A673 (cell line): ENCODE data around the gene RAB3C. TPM values are rescaled to one million over a fixed set of nuclear protein-coding genes. Genes with fewer than 3 reads are reported as not detected.

ENCODE experiments used
- BruUV-seq: library from RNA; stranded (reverse); fragments of 400-500 nt; replicated peaks from 2 replicates; lab custom pipeline; 2021; lab: Mats Ljungman, UMichigan
- CTCF ChIA-PET: fragments of 300-600 bp; sonication (Branson Sonifier 250); formaldehyde crosslinking; loops from one replicate; lab custom pipeline; 2022; ENCODE audit warnings: antibody characterized with exemption; lab: Charles Lee
- POLR2A ChIA-PET: fragments of 300-600 bp; sonication (Branson Sonifier 250); formaldehyde crosslinking; loops from one replicate; lab custom pipeline; 2022; ENCODE audit warnings: antibody characterized with exemption; ENCODE audit not compliant: low non-redundant PET; lab: Charles Lee
- DNase-seq: peaks from one replicate; pipeline ENCODE4 v3.0.0-alpha.2; 2015; ENCODE audit warnings: low spot score
- H3K27ac ChIP-seq: fragments of 200-600 bp; sonication (generic); 2 replicates; pipeline ENCODE4 v1.5.1; 2016; ENCODE audit warnings: mixed run types, low read depth, mild to moderate bottlenecking, mixed read lengths, antibody characterized with exemption, low read length; ENCODE audit not compliant: poor library complexity, severe bottlenecking
- H3K27me3 ChIP-seq: fragments of 200-600 bp; sonication (generic); replicated peaks from 2 replicates; pipeline ENCODE4 v1.6.1; 2017; ENCODE audit warnings: mixed run types, low read depth, mild to moderate bottlenecking, mixed read lengths, antibody characterized with exemption, low read length; ENCODE audit not compliant: insufficient read depth, poor library complexity
- H3K36me3 ChIP-seq: fragments of 200-600 bp; sonication (generic); 2 replicates; pipeline ENCODE4 v1.6.1; 2016; ENCODE audit warnings: mixed run types, mild to moderate bottlenecking, mixed read lengths, antibody characterized with exemption, low read length; ENCODE audit not compliant: insufficient read depth, poor library complexity, severe bottlenecking
- H3K4me1 ChIP-seq: fragments of 200-600 bp; sonication (generic); 2 replicates; pipeline ENCODE4 v1.6.1; 2017; ENCODE audit warnings: mixed run types, mild to moderate bottlenecking, mixed read lengths, antibody characterized with exemption, low read length; ENCODE audit not compliant: insufficient read depth, poor library complexity, severe bottlenecking
- H3K4me3 ChIP-seq: fragments of 200-600 bp; sonication (generic); 2 replicates; pipeline ENCODE4 v1.5.1; 2016; ENCODE audit warnings: low read depth, mixed run types, mild to moderate bottlenecking, mixed read lengths, low read length; ENCODE audit not compliant: poor library complexity, severe bottlenecking
- H3K9me3 ChIP-seq: fragments of 200-600 bp; sonication (generic); 2 replicates; pipeline ENCODE4 v1.6.1; 2016; ENCODE audit warnings: mixed run types, low read depth, mild to moderate bottlenecking, mixed read lengths, antibody characterized with exemption, low read length; ENCODE audit not compliant: poor library complexity, severe bottlenecking
- EZH2 ChIP-seq: fragments of 200-600 bp; sonication (generic); IDR thresholded peaks from 2 replicates; pipeline ENCODE4 v1.6.1; 2017; ENCODE audit warnings: borderline replicate concordance, low read depth, mild to moderate bottlenecking, mixed read lengths, antibody characterized with exemption, low read length; ENCODE audit not compliant: poor library complexity, severe bottlenecking
- intact Hi-C: fragments of 100-400 bp; cut with micrococcal nuclease; formaldehyde crosslinking; loops from one replicate; pipeline ENCODE4 v1.10.0; 2022; ENCODE audit not compliant: unreplicated experiment
- total RNA-seq: library from RNA; stranded (reverse); gene quantifications from 2 replicates; pipeline ENCODE4 v1.2.3, GENCODE V29; 2021
- TF ChIP-seq, protein P1 (sequence below): fragments of 300-800, 200-600 bp; sonication (generic); conservative IDR thresholded peaks from 2 replicates; pipeline ENCODE4 v1.5.1; 2017; ENCODE audit warnings: low read depth, mild to moderate bottlenecking, antibody characterized with exemption, low read length, moderate library complexity, mixed read lengths

Gene RAB3C
- total RNA-seq, 1 experiment from 2014 or later: 0.64 TPM

- Histone ChIP-seq H3K27me3 (no peaks in the 10 kb centered on the region), H3K4me1 (no peaks in the 10 kb centered on the region), H3K27ac (no peak overlapping the region), H3K4me3 (no peak overlapping the region), H3K9me3 (no peaks in the 10 kb centered on the region), H3K36me3 (no peaks in the 10 kb centered on the region)
- intact Hi-C loops: no loop called here
- ChIA-PET CTCF (no interaction called here), POLR2A (no interaction called here)
- no peak for TF ChIP-seq EZH2
- TF ChIP-seq, protein P1, sequence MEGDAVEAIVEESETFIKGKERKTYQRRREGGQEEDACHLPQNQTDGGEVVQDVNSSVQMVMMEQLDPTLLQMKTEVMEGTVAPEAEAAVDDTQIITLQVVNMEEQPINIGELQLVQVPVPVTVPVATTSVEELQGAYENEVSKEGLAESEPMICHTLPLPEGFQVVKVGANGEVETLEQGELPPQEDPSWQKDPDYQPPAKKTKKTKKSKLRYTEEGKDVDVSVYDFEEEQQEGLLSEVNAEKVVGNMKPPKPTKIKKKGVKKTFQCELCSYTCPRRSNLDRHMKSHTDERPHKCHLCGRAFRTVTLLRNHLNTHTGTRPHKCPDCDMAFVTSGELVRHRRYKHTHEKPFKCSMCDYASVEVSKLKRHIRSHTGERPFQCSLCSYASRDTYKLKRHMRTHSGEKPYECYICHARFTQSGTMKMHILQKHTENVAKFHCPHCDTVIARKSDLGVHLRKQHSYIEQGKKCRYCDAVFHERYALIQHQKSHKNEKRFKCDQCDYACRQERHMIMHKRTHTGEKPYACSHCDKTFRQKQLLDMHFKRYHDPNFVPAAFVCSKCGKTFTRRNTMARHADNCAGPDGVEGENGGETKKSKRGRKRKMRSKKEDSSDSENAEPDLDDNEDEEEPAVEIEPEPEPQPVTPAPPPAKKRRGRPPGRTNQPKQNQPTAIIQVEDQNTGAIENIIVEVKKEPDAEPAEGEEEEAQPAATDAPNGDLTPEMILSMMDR: no peak
- DNase-seq: no peak
- no TSS peak for BruUV-seq
Measured at GRCh38 chr5:58622936-58623871, 40.3 kb downstream of the RAB3C start.

DNA sequence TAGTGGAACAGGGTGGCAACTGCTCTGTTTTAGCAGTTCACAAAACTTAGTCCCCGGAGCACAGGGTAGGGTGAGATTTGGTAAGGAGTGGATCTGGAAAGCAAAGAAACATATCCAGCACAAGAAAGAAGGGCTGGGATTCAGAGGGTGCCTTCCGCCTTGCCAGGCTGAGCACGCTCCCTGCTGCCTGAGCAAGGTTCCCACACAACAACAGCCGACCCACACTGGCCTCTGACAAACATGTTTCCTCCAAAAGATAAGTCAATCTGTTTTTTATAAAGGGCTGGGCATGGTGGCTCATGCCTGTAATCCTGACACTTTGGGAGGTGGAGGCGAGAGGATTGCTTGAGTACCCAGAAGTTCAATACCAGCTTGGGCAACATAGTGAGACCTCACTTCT lies 45.8 kb downstream of the RAB3C start:
- H3K4me1 ChIP-seq: no peaks in the 10 kb centered on the region
- intact Hi-C loops: no loop called here
- H3K36me3 ChIP-seq: no peaks in the 10 kb centered on the region
- H3K27ac ChIP-seq: no peak overlapping the region
- H3K9me3 ChIP-seq: no peaks in the 10 kb centered on the region
- no peak for DNase-seq
- CTCF ChIA-PET: no interaction called here
- POLR2A ChIA-PET: no interaction called here
- no peaks in the 10 kb centered on the region for H3K27me3 ChIP-seq
- TF ChIP-seq EZH2: no peak
- TF ChIP-seq, protein P1: no peak
- no peak overlapping the region for H3K4me3 ChIP-seq
- BruUV-seq: no TSS peak

DNA sequence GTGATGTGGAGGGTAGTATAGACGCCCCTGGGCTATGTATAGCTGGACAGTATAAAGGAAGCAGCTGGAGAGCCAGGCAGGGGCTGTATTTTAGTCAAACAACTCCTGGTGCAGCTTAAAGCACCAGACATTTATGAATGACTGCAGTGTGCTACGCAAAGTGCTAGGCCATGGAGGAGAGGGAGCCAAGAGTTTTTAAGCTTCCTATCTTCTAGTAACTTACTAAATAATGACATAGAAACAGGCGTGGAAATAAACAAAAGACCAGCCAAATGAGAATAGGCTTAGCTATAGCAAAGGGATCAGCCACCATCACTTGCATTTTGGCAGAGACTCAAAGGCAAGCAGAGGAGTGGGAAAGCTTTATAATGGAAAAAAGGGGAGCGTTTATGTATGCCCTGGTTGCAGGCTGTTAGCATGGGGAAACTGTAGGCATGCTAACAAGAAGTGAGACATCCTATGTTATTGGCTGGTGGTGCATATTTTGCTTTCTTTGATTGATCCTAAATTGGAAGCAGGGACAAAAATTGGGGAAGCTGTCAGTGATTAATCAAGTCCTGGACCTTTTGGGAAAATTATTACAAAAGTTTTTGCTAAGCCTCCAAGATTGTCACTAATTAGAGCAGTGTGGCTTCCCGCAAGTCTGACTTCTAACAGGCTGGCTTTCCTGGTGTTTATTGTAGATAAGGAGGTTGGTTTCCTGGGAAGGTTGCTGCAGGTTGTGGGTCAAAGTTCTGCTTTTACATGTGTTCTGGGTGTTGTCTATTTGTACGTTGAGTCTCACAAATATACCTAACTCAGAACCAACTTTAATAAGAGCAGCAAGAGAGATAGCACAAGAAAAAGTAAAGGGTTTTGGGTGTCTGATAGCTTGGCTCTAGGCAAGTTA lies 46.6 kb downstream of the RAB3C start:
- Histone ChIP-seq H3K36me3 (no peaks in the 10 kb centered on the region), H3K9me3 (no peaks in the 10 kb centered on the region), H3K4me3 (no peak overlapping the region), H3K27ac (no peak overlapping the region), H3K4me1 (no peaks in the 10 kb centered on the region), H3K27me3 (no peaks in the 10 kb centered on the region)
- intact Hi-C loops: no loop called here
- POLR2A ChIA-PET: no interaction called here
- TF ChIP-seq EZH2: no peak
- TF ChIP-seq, protein P1: no peak
- no peak for DNase-seq
- CTCF ChIA-PET: no interaction called here
- no TSS peak for BruUV-seq
